Gastroesophageal sphincter (tissue), 2 donors: Measurements from ENCODE around the gene MX2.

Experiments used
- POLR2A ChIP-seq, 2 donors: fragments of 450-650 bp; IDR thresholded peaks; one replicate each; pipeline ENCODE4 v1.6.1; 2017; ENCODE audit warnings: antibody characterized with exemption in 2 of 2, mild to moderate bottlenecking in 2 of 2, moderate library complexity in 1 of 2
- POLR2AphosphoS5 ChIP-seq: sonication (generic); formaldehyde crosslinking; IDR thresholded peaks from one replicate; pipeline ENCODE4 v1.6.1; 2017; ENCODE audit warnings: antibody characterized with exemption

- TF ChIP-seq POLR2A (IDR thresholded peaks at IDR 0.05) = no peak
- no peak for TF ChIP-seq POLR2AphosphoS5
Observed at GRCh38 chr21:41317063-41317392, 44.8 kb upstream of the MX2 start.
